Activated CD4-positive, alpha-beta T cell treated with anti-CD3 and anti-CD28 coated beads for 1 hour (primary cell): ENCODE data around the gene IL3.

Experiments used
- DNase-seq: peaks from one replicate; pipeline ENCODE4 v3.0.0-alpha.2; 2020

The IL3 gene

DNA sequence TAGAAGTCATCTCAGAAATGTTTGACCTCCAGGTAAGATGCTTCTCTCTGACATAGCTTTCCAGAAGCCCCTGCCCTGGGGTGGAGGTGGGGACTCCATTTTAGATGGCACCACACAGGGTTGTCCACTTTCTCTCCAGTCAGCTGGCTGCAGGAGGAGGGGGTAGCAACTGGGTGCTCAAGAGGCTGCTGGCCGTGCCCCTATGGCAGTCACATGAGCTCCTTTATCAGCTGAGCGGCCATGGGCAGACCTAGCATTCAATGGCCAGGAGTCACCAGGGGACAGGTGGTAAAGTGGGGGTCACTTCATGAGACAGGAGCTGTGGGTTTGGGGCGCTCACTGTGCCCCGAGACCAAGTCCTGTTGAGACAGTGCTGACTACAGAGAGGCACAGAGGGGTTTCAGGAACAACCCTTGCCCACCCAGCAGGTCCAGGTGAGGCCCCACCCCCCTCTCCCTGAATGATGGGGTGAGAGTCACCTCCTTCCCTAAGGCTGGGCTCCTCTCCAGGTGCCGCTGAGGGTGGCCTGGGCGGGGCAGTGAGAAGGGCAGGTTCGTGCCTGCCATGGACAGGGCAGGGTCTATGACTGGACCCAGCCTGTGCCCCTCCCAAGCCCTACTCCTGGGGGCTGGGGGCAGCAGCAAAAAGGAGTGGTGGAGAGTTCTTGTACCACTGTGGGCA lies 13.8 kb downstream of the IL3 start:
- DNase-seq: no peak

GRCh38 chr5:132074772-132075718 lies 14.6 kb downstream of the IL3 start:
- no peak for DNase-seq

DNA sequence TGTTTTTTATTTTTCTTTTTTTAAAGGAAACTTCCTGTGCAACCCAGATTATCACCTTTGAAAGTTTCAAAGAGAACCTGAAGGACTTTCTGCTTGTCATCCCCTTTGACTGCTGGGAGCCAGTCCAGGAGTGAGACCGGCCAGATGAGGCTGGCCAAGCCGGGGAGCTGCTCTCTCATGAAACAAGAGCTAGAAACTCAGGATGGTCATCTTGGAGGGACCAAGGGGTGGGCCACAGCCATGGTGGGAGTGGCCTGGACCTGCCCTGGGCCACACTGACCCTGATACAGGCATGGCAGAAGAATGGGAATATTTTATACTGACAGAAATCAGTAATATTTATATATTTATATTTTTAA lies 15.2 kb downstream of the IL3 start:
- no peak for DNase-seq

DNA sequence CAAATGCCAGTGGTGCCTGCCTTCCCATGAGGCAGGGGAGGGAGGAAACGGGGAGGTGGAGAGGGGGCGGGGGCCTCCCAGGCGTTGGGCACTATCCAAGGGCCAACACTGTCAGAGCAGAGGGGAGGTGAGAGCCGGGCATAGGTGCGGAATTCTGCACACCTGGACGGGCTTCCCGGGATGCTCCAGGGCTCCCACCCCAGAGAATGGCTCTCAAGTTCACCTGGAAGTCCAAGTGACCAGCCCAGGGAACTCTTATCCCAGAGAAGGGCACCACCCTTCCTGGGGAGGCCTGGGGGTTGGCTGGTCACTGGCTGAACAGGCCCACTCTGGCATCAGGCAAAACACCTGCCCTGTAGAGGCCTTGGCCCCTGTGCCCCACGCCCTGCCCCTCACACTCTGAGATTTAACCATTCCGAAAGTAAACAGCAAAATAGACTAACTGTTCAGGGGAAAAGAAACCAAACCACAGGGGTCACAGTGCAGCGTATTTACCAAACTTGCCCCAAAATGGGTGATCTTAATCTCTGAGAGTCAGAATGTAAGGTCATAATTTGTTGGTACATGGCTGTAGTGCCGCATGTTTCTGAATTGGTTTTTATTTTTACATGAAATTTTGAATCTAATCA lies 15.9 kb downstream of the IL3 start:
- no peak for DNase-seq

DNA sequence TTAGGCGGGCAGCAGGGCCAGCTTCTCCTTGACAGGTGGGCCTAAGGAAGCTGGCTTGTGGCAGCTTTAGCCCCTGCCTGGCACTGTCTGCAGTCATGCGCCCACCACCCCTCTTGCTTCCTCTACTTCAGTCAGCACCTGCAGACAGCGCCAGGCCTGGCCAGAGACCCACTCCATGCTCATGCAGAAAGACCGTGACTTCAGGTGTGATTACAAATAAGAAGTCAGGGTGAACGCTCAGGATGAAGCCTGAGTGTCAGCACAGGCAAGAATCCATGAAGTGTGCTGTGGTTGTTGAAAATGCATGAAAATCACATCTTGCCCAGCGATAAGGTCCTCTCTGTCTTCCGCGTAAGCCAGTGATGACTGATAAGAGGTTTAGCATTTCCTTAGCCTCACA lies 16.5 kb downstream of the IL3 start:
- DNase-seq: no peak

DNA sequence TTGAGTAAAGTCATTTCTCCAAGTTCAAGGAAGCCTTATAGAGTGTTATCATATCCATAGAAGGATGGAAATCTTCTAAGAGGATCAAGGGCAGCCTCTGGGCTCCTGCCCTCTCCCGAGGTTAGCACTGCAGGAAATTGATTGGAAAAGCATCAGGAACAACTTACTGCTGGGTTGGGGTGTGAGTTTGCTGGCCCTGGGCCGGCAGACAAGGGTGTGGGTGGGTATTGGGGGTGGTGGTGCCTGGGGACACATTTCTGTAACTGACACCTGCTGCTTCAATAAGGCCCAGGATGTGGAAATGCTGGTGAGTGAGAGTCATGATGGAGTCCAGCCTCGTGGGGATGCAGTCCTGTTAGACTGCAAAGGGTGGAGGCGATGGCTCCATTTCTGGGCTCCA lies 18.6 kb downstream of the IL3 start:
- DNase-seq: no peak

DNA sequence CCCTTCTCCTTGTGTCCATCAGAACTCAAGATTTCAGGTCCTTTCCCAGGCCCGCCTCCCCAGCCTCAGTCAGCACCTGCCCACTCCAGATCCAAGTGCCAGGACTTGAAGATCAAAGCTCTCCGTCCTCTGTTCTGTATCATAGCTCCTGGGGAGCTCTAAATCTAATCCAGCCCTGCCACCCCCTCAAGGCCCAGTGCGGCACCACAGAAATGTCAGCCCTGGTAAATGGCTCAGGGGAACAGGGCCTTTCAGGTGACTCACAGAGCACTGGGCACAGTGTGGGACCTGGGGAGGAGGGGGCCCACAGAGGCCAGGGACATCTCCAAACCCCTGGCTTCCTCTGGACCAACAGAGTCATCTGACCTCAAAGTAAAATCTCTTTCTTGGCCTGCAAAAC lies 19.2 kb downstream of the IL3 start:
- no peak for DNase-seq

DNA sequence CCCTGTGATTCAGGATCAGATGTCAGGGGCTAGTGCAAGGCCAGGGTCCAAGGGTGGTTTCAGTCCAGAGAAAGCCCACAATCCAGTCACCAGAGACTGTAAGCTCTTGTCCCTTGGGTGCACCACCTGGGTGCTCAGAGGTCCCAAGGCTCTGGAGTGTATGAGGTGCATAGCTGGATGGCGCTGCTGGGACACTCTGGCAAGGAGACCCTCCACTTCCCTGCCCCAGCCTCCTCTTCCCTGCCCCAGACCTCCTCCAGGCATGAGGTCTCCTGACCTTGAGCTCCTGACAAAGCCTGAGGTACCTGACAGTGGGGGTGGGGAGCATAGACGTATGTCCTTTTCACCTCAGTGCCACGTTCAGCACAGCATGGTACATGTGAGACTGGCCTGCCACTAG lies 20.1 kb downstream of the IL3 start:
- no peak for DNase-seq

GRCh38 chr5:132081458-132081857 lies 21.0 kb downstream of the IL3 start:
- DNase-seq: no peak

- no peak for DNase-seq
These were observed 22.0 kb downstream of the IL3 start for GRCh38 chr5:132082329-132083023.

DNA sequence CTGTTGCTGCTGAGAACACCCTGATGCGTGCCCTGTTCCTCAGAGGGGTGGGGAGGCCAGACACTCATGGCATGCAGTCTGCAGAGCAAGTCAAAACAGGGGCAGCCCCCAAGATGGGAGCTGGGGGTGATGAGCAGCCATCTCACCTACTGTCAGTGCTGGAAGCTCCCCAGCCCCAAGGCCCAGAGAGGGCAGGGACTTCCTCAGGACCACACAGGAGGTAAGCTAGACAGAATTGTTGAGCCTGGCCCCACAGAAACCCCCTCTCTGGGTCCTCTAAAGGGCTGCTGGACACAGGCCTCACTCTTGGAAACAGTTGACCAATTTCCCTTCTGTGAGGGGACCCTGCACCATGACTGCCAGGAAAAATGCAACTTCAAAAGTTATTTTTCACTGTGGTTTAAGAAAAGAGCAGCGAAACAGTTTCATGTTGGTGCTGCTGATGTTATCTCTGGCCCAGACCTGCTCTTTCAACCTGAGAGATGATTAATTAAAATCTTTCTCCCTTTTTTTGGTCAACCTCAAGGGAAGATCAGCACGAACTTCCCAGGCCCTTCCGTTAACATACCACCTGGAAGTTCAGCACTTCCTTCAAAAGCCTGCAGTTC lies 22.7 kb downstream of the IL3 start:
- no peak for DNase-seq

GRCh38 chr5:132085686-132086085 lies 25.2 kb downstream of the IL3 start:
- DNase-seq: no peak

GRCh38 chr5:132086277-132086794 lies 25.9 kb downstream of the IL3 start:
- no peak for DNase-seq

- no peak for DNase-seq
These were observed 26.7 kb downstream of the IL3 start for GRCh38 chr5:132087176-132087575.

GRCh38 chr5:132087661-132088060 lies 27.2 kb downstream of the IL3 start:
- no peak for DNase-seq

DNA sequence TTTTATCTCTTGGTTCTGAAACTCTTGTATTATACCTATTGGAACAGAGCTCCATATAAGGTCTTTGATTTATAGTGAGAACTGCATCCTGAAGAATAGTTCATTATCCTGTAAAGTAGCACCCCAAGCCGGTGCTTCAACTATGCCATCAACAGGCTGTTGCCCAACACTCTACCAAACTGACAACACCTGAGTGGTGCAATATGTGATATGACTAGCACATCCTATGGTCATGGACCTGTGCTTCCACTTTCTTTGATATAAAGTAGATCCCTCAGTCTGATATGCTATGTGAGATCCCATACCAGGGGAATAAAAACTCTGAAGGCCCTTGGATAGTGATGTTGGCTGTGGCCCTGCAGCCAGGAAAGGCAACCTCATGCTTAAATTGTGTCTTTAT lies 28.9 kb downstream of the IL3 start:
- no peak for DNase-seq

GRCh38 chr5:132090107-132090506 lies 29.7 kb downstream of the IL3 start:
- no peak for DNase-seq

DNA sequence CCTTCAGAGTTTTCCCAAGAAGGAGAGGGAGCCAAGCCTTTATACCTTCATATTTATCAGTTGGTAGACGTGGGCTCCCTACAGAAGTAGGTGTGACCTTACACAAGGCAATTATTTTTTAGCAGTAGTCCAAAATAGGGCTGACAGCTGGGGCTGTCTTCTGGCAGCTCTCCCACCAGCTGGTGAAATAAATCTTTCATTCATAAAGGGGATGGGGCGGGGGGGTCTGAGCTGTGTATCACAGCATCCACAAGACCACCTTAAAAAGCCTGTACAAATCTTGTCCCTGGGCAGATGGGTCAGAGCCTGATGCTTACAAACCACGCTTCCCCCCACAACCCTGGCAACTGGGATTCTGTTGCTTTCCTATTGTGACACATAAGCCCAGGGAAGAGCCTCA lies 32.8 kb downstream of the IL3 start:
- no peak for DNase-seq

- no peak for DNase-seq
These were observed 34.1 kb downstream of the IL3 start for GRCh38 chr5:132094393-132095076.

DNA sequence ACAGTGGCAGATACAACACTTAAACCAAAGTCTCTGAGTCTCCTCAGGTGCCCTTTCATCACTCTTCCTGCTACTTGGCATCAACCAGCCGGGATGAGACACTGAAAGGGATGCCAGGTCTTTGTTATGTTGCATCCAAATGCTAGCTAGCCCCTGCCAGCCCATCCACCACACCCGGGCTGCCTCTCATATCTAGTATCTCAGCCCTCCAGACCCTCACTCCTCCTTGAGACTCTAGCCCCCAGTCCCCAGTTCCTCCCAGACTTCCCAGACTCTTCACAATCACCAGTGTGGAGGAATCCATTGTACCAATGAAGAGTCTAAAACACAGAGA lies 34.6 kb downstream of the IL3 start:
- no peak for DNase-seq

GRCh38 chr5:132095424-132095972 lies 35.0 kb downstream of the IL3 start:
- DNase-seq: no peak

GRCh38 chr5:132096904-132097303 lies 36.4 kb downstream of the IL3 start:
- DNase-seq: no peak
